Activated CD4-positive, alpha-beta T cell treated with anti-CD3 and anti-CD28 coated beads, Interleukin-2, amount 50 U/mL, for 48 hours (primary cell): Measurements from ENCODE around the gene RFX8.
A peak's percentile ranks its signal among the peaks of the same experiment; 100 is the strongest.

Experiments used
- DNase-seq, 2 experiments: peaks; one replicate each; pipeline ENCODE4 v3.0.0-alpha.2; 2020

Gene RFX8

GRCh38 chr2:101405351-101405899, 69.5 kb downstream of the RFX8 start:
- DNase-seq: no peak

GRCh38 chr2:101403745-101404144, 71.2 kb downstream of the RFX8 start:
- no peak for DNase-seq

GRCh38 chr2:101402630-101403029, 72.3 kb downstream of the RFX8 start:
- no peak for DNase-seq

- no peak for DNase-seq
These were observed 73.0 kb downstream of the RFX8 start for GRCh38 chr2:101401906-101402305.

GRCh38 chr2:101401326-101401665, 73.6 kb downstream of the RFX8 start:
- DNase-seq: no peak

GRCh38 chr2:101400506-101401325, 74.2 kb downstream of the RFX8 start:
- no peak for DNase-seq

GRCh38 chr2:101400048-101400447, 74.9 kb downstream of the RFX8 start:
- no peak for DNase-seq

GRCh38 chr2:101399021-101399799, 75.7 kb downstream of the RFX8 start:
- DNase-seq: no peak

GRCh38 chr2:101398116-101398821, 76.6 kb downstream of the RFX8 start:
- no peak for DNase-seq

GRCh38 chr2:101396316-101396717, 78.6 kb downstream of the RFX8 start:
- DNase-seq: no peak

- no peak for DNase-seq
These were observed 79.2 kb downstream of the RFX8 start for GRCh38 chr2:101395545-101396315.

- DNase-seq: no peak
These were observed 86.7 kb downstream of the RFX8 start for GRCh38 chr2:101388232-101388631.

- DNase-seq: peak; percentile 61 to 66
These were observed 87.6 kb downstream of the RFX8 start, which contains the start of gene CREG2 for GRCh38 chr2:101387151-101387834. Gene CREG2 (minus strand): TSS chr2:101387503. CDS start chr2:101387457, 46 bp downstream.

- no peak for DNase-seq
These were observed 88.2 kb downstream of the RFX8 start for GRCh38 chr2:101386599-101387150.

GRCh38 chr2:101383016-101383541, 91.8 kb downstream of the RFX8 start:
- no peak for DNase-seq

- DNase-seq: no peak
These were observed 92.5 kb downstream of the RFX8 start for GRCh38 chr2:101382442-101382841.

GRCh38 chr2:101380376-101380775, 94.5 kb downstream of the RFX8 start:
- DNase-seq: no peak

- no peak for DNase-seq
These were observed 95.8 kb downstream of the RFX8 start for GRCh38 chr2:101379091-101379490.

GRCh38 chr2:101375653-101376052, 99.3 kb downstream of the RFX8 start:
- DNase-seq: no peak

GRCh38 chr2:101374821-101375561, 99.9 kb downstream of the RFX8 start:
- DNase-seq: no peak
